B cell (primary cell): ENCODE results near the gene ARIH2.

ENCODE experiments used
- EZH2 ChIP-seq: IDR thresholded peaks from 2 replicates; pipeline ENCODE4 v1.6.1; 2012; ENCODE audit warnings: borderline replicate concordance, low read depth, mild to moderate bottlenecking, moderate library complexity, low read length; ENCODE audit not compliant: insufficient read depth, poor library complexity, severe bottlenecking
- TF ChIP-seq, protein P1 (sequence below): fragments of 200-600 bp; IDR thresholded peaks from one replicate; pipeline ENCODE4 v1.8.0; 2022; ENCODE audit warnings: antibody characterized with exemption, mild to moderate bottlenecking

GRCh38 chr3:48983096-48983495, 64.5 kb downstream of the ARIH2 start:
- TF ChIP-seq, protein P1, sequence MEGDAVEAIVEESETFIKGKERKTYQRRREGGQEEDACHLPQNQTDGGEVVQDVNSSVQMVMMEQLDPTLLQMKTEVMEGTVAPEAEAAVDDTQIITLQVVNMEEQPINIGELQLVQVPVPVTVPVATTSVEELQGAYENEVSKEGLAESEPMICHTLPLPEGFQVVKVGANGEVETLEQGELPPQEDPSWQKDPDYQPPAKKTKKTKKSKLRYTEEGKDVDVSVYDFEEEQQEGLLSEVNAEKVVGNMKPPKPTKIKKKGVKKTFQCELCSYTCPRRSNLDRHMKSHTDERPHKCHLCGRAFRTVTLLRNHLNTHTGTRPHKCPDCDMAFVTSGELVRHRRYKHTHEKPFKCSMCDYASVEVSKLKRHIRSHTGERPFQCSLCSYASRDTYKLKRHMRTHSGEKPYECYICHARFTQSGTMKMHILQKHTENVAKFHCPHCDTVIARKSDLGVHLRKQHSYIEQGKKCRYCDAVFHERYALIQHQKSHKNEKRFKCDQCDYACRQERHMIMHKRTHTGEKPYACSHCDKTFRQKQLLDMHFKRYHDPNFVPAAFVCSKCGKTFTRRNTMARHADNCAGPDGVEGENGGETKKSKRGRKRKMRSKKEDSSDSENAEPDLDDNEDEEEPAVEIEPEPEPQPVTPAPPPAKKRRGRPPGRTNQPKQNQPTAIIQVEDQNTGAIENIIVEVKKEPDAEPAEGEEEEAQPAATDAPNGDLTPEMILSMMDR = no peak
- TF ChIP-seq EZH2 = no peak
